ENCODE data around the gene KCTD19.

Gene KCTD19

GRCh38 chr16:67317853-67318252 is 8.7 kb downstream of the KCTD19 start:
- DNase-seq (ENCODE audit: low read depth in 3 of 3) = no peak

DNA sequence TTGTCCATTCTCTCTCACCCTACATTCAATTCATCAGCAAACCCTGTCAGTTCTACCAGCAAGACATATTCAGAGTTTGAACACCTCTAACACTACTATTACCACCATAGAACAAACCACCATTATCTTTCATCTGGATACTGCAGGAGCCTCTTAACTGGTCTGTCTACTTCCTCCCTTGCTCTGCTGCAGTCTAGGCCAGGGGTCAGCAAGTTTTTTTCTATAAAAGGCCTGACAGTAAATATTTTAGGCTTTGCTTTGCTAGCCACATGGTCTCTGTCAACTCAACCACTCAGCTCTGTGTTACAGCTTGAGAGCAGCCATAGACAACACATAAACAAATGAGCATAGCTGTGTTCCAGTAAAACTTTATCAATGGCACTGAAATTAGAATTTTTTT is 13.8 kb downstream of the KCTD19 start:
- no peak for DNase-seq (ENCODE audit: low read depth in 3 of 3)

DNA sequence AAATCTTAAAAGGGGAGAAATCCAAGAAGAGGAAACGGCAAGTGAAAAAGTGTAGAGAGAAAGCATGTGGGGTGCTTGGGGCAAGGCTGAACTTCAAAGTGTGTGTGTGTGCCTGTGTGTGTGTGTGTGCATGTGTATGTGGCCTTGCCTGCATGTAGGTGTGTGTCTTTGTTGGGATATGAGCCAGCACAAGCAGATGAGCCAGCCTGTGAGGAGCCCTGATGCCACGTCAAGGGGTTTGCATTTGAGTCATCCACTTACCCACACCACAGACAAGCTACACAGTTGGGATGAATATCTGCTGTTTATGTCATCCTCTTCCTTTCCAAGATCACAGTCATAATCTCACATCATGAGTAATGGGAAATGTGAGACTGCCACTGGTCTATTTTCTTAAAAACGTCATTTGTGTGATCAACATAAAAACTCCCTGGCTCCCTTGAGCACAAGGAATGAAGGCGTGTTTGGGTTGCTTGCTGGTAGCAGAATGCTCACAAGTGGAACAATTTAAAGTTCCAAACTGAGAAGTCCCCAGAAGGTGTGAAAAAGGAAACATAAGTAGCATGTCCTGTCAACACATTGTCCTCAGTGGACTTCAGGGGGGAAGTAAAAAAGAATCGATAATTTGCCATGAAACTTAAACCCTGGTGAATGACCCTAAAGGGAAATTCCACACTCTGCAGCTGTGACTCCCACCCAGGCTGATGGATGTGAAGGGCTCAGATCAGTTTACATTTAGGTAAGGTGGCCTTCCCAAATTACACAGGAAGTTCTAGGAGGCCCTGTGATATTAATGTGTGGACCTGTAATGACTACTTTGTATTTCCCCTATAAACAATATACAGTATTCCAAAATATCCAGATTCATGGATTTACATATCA is 14.7 kb downstream of the KCTD19 start:
- peak; percentile 76 to 90 (median 84) for DNase-seq (ENCODE audit: low read depth in 3 of 3)

- DNase-seq (ENCODE audit: low read depth in 3 of 3) = no peak
These were observed 16.0 kb downstream of the KCTD19 start for GRCh38 chr16:67310561-67310960.

GRCh38 chr16:67305216-67306071 is 21.1 kb downstream of the KCTD19 start:
- DNase-seq (ENCODE audit: low read depth in 3 of 3) = no peak

DNA sequence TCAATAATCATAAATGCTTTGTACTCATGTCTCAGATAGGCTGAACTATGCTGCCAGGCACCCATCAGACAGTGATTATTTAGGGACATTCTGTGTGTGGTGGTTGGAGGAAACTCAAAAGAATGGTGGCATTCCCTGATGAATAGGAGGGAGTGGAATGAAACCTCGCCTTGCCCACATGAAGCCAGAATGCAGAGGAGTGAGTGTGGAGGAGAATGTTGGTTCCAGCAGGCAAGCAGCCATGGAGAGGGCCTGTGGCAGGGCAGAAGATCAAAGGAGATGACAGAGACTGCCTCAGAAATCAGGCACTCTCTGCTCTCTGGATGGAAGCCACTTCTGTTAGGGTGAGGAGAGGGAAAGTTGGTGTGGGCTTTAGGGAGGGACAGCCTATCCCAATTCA is 22.5 kb downstream of the KCTD19 start:
- DNase-seq (ENCODE audit: low read depth in 3 of 3) = no peak

DNA sequence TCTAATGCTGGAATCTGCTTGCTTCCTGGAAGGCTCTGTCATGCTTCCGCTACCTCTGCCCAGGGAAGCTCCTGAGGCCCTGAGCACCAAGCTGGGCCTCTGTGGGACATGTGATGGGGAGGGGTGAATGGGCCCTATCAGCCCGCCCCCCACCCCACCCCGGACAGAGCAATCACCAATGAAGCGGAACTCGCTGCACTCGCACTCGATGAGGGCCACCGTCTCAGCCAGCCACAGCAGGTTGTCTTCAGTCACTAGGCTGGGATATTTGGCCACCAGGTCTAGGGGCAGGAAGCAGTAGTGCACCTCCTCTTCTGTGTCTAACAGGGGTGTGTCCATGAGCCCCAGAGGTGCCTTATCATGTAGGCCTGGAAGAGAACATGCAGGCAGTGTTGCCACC is 23.6 kb downstream of the KCTD19 start:
- DNase-seq (ENCODE audit: low read depth in 3 of 3) = no peak

DNA sequence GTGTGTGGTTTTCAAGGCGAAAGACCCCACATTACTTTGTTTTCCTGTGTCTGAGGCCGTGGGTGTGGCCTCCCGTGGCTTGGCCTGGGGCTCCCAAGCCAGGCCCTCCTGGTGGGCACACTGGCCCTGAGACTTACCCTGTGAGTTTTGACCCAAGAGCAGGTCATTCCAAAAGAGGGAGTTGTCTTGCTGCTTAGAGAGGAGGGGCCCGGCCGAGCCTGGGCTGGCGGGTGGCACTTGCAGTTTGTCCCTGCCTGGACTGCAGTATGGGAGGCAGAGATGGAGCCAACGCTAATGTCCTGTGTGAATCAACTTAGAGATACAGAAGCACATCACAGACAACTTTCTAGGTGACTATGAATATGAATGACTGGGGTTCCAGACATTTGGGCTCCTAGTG is 24.5 kb downstream of the KCTD19 start:
- DNase-seq (ENCODE audit: low read depth in 3 of 3) = no peak

- DNase-seq (ENCODE audit: low read depth in 3 of 3) = no peak
These were observed 25.3 kb downstream of the KCTD19 start for GRCh38 chr16:67301080-67301782.

GRCh38 chr16:67299269-67299668 is 27.3 kb downstream of the KCTD19 start:
- no peak for DNase-seq (ENCODE audit: low read depth in 3 of 3)

- no peak for DNase-seq (ENCODE audit: low read depth in 3 of 3)
These were observed 28.3 kb downstream of the KCTD19 start for GRCh38 chr16:67298277-67298676.

DNA sequence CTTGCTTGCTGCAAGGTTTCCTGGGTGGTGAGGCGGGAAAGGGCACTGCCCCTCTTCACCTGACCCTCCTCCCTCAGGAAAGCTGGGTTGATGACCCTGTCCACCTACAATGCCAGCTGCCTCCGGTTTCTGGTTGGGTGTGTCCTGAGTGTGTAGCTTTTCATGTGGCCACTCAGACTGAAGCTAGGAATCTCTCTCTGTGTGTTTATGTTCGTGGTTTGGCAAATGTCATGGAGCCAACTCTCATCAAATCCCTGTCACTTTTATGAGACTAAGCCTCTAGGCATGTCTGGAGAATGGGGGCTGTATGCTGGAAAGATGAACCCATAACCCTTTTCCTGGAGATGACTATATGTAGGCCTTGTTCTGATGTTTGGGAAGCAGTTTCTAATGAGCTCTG is 30.1 kb downstream of the KCTD19 start:
- DNase-seq (ENCODE audit: low read depth in 3 of 3) = no peak

DNA sequence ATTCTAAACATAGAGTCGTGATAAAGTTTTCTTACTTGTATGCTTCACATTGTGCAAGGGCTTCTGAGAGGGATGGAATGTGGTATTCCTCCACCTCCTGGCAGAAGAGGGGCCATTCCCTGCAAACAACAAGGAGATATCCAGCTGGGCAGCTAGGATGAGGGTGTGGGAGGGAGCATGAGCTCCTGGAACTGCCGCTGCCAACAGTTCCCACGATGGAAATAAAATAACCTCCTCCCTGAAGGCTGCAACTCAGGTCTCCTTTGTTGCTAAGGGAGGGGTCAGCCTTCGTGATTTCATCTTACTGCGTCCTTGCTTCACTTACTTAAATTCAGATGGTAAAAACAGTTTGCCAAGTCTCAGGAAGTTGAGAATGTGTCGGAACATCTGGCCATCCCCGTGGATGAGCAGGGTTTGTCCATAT is 31.6 kb downstream of the KCTD19 start:
- no peak for DNase-seq (ENCODE audit: low read depth in 3 of 3)

GRCh38 chr16:67294171-67294757 is 32.3 kb downstream of the KCTD19 start:
- DNase-seq (ENCODE audit: low read depth in 3 of 3) = no peak

DNA sequence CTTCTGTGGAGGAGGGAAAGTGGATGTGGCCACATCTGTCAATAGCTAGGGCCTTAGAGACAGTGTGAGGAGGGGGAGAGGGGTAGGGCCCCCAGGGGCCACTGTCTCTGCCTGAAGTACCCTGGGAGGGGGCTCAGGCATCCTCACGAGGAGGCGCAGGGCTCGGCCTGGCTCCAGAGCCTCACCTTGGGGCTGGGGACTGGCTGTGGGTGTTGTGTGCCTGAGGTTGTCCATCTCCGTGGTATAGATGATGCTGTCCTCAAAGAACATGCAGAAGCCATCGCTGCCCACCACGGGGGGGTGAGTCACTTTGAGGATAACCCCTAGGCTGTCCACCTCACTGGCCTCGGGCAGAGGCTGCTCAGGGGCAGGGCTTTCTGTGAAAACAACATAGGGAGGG is 35.1 kb downstream of the KCTD19 start:
- DNase-seq (ENCODE audit: low read depth in 3 of 3) = no peak

- DNase-seq (ENCODE audit: low read depth in 3 of 3) = no peak
These were observed 38.6 kb downstream of the KCTD19 start for GRCh38 chr16:67287960-67288359.

GRCh38 chr16:67286441-67287235 is 39.9 kb downstream of the KCTD19 start:
- no peak for DNase-seq (ENCODE audit: low read depth in 3 of 3)

- DNase-seq (ENCODE audit: low read depth in 3 of 3) = no peak
These were observed 41.6 kb downstream of the KCTD19 start for GRCh38 chr16:67284699-67285646.

DNA sequence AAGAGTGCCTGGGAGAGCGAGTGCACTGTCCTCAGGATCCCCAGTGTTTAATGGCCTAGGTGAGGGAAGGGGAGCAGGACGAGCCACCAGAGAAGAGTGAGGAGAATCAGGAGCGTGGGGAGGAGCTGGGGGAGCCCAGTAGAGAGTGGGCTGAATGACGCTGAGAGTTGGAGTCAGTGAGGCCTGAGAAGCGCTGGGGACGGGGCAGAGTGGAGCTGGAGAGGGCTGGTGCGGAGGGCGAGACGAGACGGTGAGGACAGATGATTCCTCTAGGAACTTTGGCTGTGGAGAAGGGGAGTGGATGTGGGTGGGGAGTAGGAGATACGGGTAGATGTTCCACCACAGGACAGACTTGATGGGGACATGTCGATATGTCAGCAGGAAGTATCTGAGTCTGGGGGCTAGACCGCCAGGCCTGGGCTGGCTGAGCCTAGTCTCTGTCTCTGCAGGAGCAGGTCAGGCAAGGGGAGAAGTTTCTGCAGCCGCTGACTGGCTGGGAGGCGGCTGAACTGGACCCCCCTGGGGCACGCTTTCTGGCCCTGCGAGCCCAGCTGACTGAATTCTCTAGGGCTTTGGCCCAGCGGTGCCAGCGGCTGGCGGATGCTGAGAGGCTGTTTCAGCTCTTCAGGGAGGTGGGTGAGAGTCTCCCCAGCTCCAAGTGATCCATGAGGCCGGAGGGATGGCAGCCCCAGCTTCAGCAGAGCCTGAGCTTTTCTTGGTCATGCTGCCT is 42.5 kb downstream of the KCTD19 start:
- no peak for DNase-seq (ENCODE audit: low read depth in 3 of 3)
